GM23338 (cell line): Measurements from ENCODE around the gene OR8S1. TPM values are rescaled to one million over a fixed set of nuclear protein-coding genes. Genes with fewer than 3 reads are reported as not detected.
"Not testable (repeated sequence)": the region's sequence is repeated elsewhere in the genome, so short reads cannot be mapped to it uniquely, and the experiment has no call there.

Experiments
- ATAC-seq: fragments of 200-7000 bp; cut with Tn5 transposase; 3 replicates; pipeline ENCODE4 v1.9.1; 2020
- DNase-seq: peaks from one replicate; pipeline ENCODE4 v3.0.0-alpha.2; 2015; ENCODE audit warnings: low spot score
- H2AFZ ChIP-seq: fragments of 200-600 bp; sonication (generic); 2 replicates; pipeline ENCODE4 v1.8.0; 2016; ENCODE audit warnings: antibody characterized with exemption, mild to moderate bottlenecking, moderate library complexity
- H3F3A ChIP-seq: fragments of 200-600 bp; sonication (generic); replicated peaks from 2 replicates; pipeline ENCODE4 v1.8.0; 2017; ENCODE audit warnings: antibody characterized with exemption, mixed run types, low read depth
- H3K27ac ChIP-seq: fragments of 200-600 bp; sonication (generic); 2 replicates; pipeline ENCODE4 v1.6.1; 2016; ENCODE audit warnings: low read depth
- H3K27me3 ChIP-seq: fragments of 200-600 bp; sonication (generic); 2 replicates; pipeline ENCODE4 v1.8.0; 2016; ENCODE audit warnings: mild to moderate bottlenecking, mixed run types, moderate library complexity; ENCODE audit not compliant: insufficient read depth
- H3K36me3 ChIP-seq: fragments of 200-600 bp; sonication (generic); 2 replicates; pipeline ENCODE4 v1.8.0; 2016; ENCODE audit warnings: mild to moderate bottlenecking; ENCODE audit not compliant: insufficient read depth
- H3K4me1 ChIP-seq: fragments of 200-600 bp; sonication (generic); 2 replicates; pipeline ENCODE4 v1.8.0; 2016; ENCODE audit warnings: mild to moderate bottlenecking, moderate library complexity; ENCODE audit not compliant: insufficient read depth
- H3K4me2 ChIP-seq: fragments of 200-600 bp; sonication (generic); 2 replicates; pipeline ENCODE4 v1.7.1; 2017; ENCODE audit warnings: mixed run types
- H3K4me3 ChIP-seq: fragments of 200-600 bp; sonication (generic); 2 replicates; pipeline ENCODE4 v1.6.1; 2016; ENCODE audit warnings: mixed run types
- H3K79me2 ChIP-seq: fragments of 200-600 bp; sonication (generic); replicated peaks from 2 replicates; pipeline ENCODE4 v1.8.0; 2017; ENCODE audit warnings: mild to moderate bottlenecking; ENCODE audit not compliant: insufficient read depth
- H3K9me2 ChIP-seq: fragments of 200-600 bp; sonication (generic); 2 replicates; pipeline ENCODE4 v1.8.0; 2017; ENCODE audit not compliant: insufficient read depth
- H4K20me1 ChIP-seq: fragments of 200-600 bp; sonication (generic); replicated peaks from 2 replicates; pipeline ENCODE4 v1.8.0; 2017; ENCODE audit warnings: mild to moderate bottlenecking; ENCODE audit not compliant: insufficient read depth
- H3K27ac Mint-ChIP-seq: 2 replicates; pipeline ENCODE4 v1.8.0; 2020; ENCODE audit warnings: inconsistent platforms, mild to moderate bottlenecking, moderate library complexity, mixed read lengths
- H3K27me3 Mint-ChIP-seq: 3 replicates; pipeline ENCODE4 v1.8.0; 2022; ENCODE audit warnings: low read depth, mild to moderate bottlenecking, moderate library complexity, mixed read lengths, inconsistent platforms; ENCODE audit not compliant: insufficient read depth, poor library complexity
- H3K36me3 Mint-ChIP-seq: 3 replicates; pipeline ENCODE4 v1.8.0; 2021; ENCODE audit warnings: low read depth, mild to moderate bottlenecking, inconsistent platforms, moderate library complexity, mixed read lengths
- H3K4me1 Mint-ChIP-seq: 3 replicates; pipeline ENCODE4 v1.8.0; 2020; ENCODE audit warnings: mild to moderate bottlenecking, inconsistent platforms, mixed read lengths
- H3K4me3 Mint-ChIP-seq: 3 replicates; pipeline ENCODE4 v1.8.0; 2021; ENCODE audit warnings: moderate library complexity, mild to moderate bottlenecking, inconsistent platforms, mixed read lengths
- H3K9me3 Mint-ChIP-seq: 3 replicates; pipeline ENCODE4 v1.8.0; 2020; ENCODE audit warnings: moderate library complexity, mild to moderate bottlenecking, inconsistent platforms, mixed read lengths
- CREB1 ChIP-seq: fragments of 250-450 bp; sonication (Bioruptor Pico); IDR thresholded peaks from 2 replicates; pipeline ENCODE4 v1.5.0; 2020; ENCODE audit warnings: low read depth, mild to moderate bottlenecking, moderate library complexity
- CTCF ChIP-seq, 2 experiments: fragments of 200-600 bp in 1 of 2; sonication (generic) in 1 of 2; conservative IDR thresholded peaks; 2 replicates each; pipeline versions ENCODE4 v1.5.1 to v1.6.1; 2016 to 2017; ENCODE audit warnings: antibody characterized with exemption in 2 of 2, low read depth in 2 of 2, mild to moderate bottlenecking in 2 of 2, moderate library complexity in 1 of 2
- ETS1 ChIP-seq: IDR thresholded peaks from 2 replicates; pipeline ENCODE4 v1.6.1; 2016; ENCODE audit warnings: antibody characterized with exemption
- EZH2 ChIP-seq: fragments of 200-600 bp; sonication (generic); IDR thresholded peaks from one replicate; pipeline ENCODE4 v1.8.0; 2017; ENCODE audit warnings: antibody characterized with exemption, mild to moderate bottlenecking, low read depth; ENCODE audit not compliant: unreplicated experiment
- EZH2phosphoT487 ChIP-seq: fragments of 200-600 bp; sonication (generic); IDR thresholded peaks from one replicate; pipeline ENCODE4 v1.8.1; 2018; ENCODE audit warnings: antibody characterized with exemption; ENCODE audit not compliant: unreplicated experiment
- JUNB ChIP-seq: IDR thresholded peaks from one replicate; pipeline ENCODE4 v1.6.1; 2016; ENCODE audit warnings: antibody characterized with exemption; ENCODE audit not compliant: unreplicated experiment
- POLR2AphosphoS5 ChIP-seq: IDR thresholded peaks from 2 replicates; pipeline ENCODE4 v1.6.1; 2016; ENCODE audit warnings: antibody characterized with exemption, low read depth
- REST ChIP-seq: IDR thresholded peaks from one replicate; pipeline ENCODE4 v1.6.1; 2018; ENCODE audit warnings: antibody characterized with exemption; ENCODE audit not compliant: unreplicated experiment
- STAT1 ChIP-seq: IDR thresholded peaks from one replicate; pipeline ENCODE4 v1.6.1; 2016; ENCODE audit warnings: antibody characterized with exemption; ENCODE audit not compliant: unreplicated experiment
- ZNF114 ChIP-seq: fragments of 250-450 bp; sonication (Bioruptor Pico); IDR thresholded peaks from 2 replicates; pipeline ENCODE4 v1.5.0; 2020; ENCODE audit warnings: mild to moderate bottlenecking, moderate library complexity
- ZNF331 ChIP-seq: fragments of 250-450 bp; sonication (Bioruptor Pico); IDR thresholded peaks from 2 replicates; pipeline ENCODE4 v1.5.0; 2020; ENCODE audit warnings: low read depth, mild to moderate bottlenecking, moderate library complexity
- polyA plus RNA-seq: library from polyadenylated mRNA; unstranded; fragments of >200 nt; fragmentation: Nextera tagmentation; extraction: Ambion mirVana; gene quantifications from 2 replicates; pipeline ENCODE4 v1.2.1, GENCODE V29; 2016
- total RNA-seq: library from RNA; depleted of rRNA; stranded (reverse); fragments of >200 nt; shearing (Covaris generic); gene quantifications from 2 replicates; pipeline ENCODE4 v1.2.3, GENCODE V29; 2014

Gene OR8S1
- total and polyA plus RNA-seq, 2 experiments from 2014 or later, result not detected

- Mint-ChIP-seq H3K4me1 (no peaks in the 10 kb centered on the region), H3K4me3 (no peak overlapping the region), H3K27ac (no peak overlapping the region), H3K9me3 (peaks cover 53% of the 10 kb centered on the region), H3K27me3 (no peaks in the 10 kb centered on the region), H3K36me3 (no peaks in the 10 kb centered on the region; the same call in 2 of the 3 replicates)
- no peak overlapping the region for H3K27ac ChIP-seq
- no peaks in the 10 kb centered on the region for H3F3A ChIP-seq
- no peaks in the 10 kb centered on the region for H4K20me1 ChIP-seq
- no peaks in the 10 kb centered on the region for H3K27me3 ChIP-seq
- H3K9me2 ChIP-seq, result 0 out of 2 replicates have a peak, but pooled peaks cover 6% of the 10 kb centered on the region
- no peaks in the 10 kb centered on the region; the same call in 1 of the 2 replicates for H3K36me3 ChIP-seq
- no peak overlapping the region for H2AFZ ChIP-seq
- TF ChIP-seq REST (no peak), EZH2 (no peak), CREB1 (CRISPR knock-in tag) (no peak), STAT1 (no peak), JUNB (no peak), POLR2AphosphoS5 (no peak)
- H3K4me1 ChIP-seq, result no peaks in the 10 kb centered on the region
- no peaks in the 10 kb centered on the region for H3K79me2 ChIP-seq
- H3K4me2 ChIP-seq, result no peak overlapping the region
- DNase-seq (no peak), ATAC-seq (no peak)
- no peak overlapping the region for H3K4me3 ChIP-seq
Observed at GRCh38 chr12:48514728-48515127, 10.7 kb upstream of the OR8S1 start.

- not testable (repeated sequence) for H3K27me3 ChIP-seq, H3K4me1 ChIP-seq, H3K79me2 ChIP-seq, DNase-seq, H3F3A ChIP-seq, H3K4me2 ChIP-seq, H3K36me3 Mint-ChIP-seq, H3K27ac ChIP-seq, H3K27ac Mint-ChIP-seq, H4K20me1 ChIP-seq, H2AFZ ChIP-seq, H3K4me3 ChIP-seq, H3K36me3 ChIP-seq, ATAC-seq, H3K9me2 ChIP-seq, H3K27me3 Mint-ChIP-seq, H3K4me3 Mint-ChIP-seq, H3K4me1 Mint-ChIP-seq
- peaks cover 12% of the 10 kb centered on the region for H3K9me3 Mint-ChIP-seq
Observed at GRCh38 chr12:48520381-48520780, 5.1 kb upstream of the OR8S1 start.

- no peaks in the 10 kb centered on the region for H3K4me1 Mint-ChIP-seq
- ATAC-seq, result no peak
- TF ChIP-seq ETS1, result no peak
- no peak for TF ChIP-seq EZH2phosphoT487
- no peak for TF ChIP-seq CREB1 (CRISPR knock-in tag)
- TF ChIP-seq POLR2AphosphoS5, result no peak
- TF ChIP-seq EZH2, result no peak
- no peak for TF ChIP-seq CTCF (conservative IDR thresholded peaks at IDR 0.05; ENCODE audit: low read depth in 2 of 2)
- no peak for TF ChIP-seq ZNF114 (CRISPR knock-in tag)
- no peak for TF ChIP-seq ZNF331
Observed at GRCh38 chr12:48527891-48528670, 2.6 kb downstream of the OR8S1 start.

More at GRCh38 chr12:48527891-48528670, 2.6 kb downstream of the OR8S1 start:
- Histone ChIP-seq H3K79me2 (no peaks in the 10 kb centered on the region), H3K4me3 (no peak overlapping the region), H3K4me1 (no peaks in the 10 kb centered on the region), H3F3A (no peaks in the 10 kb centered on the region), H4K20me1 (no peaks in the 10 kb centered on the region), H3K4me2 (no peak overlapping the region), H3K27me3 (no peaks in the 10 kb centered on the region), H3K36me3 (no peaks in the 10 kb centered on the region), H2AFZ (no peak overlapping the region; the same call in 1 of the 2 replicates), H3K9me2 (0 out of 2 replicates have a peak, but pooled peaks cover 6% of the 10 kb centered on the region), H3K27ac (no peak overlapping the region)
- Mint-ChIP-seq H3K27ac (no peak overlapping the region), H3K9me3 (peaks cover 3% of the 10 kb centered on the region; the same call in 2 of the 3 replicates), H3K36me3 (no peaks in the 10 kb centered on the region), H3K27me3 (no peaks in the 10 kb centered on the region), H3K4me3 (no peak overlapping the region)
- DNase-seq, result no peak
